ENCODE data around the gene SLC29A1. TPM values are rescaled to one million over a fixed set of nuclear protein-coding genes. Genes with fewer than 3 reads are reported as not detected.

SLC29A1 gene
- total RNA-seq, 1 donor from 2014 or later = 36.1 TPM

DNA sequence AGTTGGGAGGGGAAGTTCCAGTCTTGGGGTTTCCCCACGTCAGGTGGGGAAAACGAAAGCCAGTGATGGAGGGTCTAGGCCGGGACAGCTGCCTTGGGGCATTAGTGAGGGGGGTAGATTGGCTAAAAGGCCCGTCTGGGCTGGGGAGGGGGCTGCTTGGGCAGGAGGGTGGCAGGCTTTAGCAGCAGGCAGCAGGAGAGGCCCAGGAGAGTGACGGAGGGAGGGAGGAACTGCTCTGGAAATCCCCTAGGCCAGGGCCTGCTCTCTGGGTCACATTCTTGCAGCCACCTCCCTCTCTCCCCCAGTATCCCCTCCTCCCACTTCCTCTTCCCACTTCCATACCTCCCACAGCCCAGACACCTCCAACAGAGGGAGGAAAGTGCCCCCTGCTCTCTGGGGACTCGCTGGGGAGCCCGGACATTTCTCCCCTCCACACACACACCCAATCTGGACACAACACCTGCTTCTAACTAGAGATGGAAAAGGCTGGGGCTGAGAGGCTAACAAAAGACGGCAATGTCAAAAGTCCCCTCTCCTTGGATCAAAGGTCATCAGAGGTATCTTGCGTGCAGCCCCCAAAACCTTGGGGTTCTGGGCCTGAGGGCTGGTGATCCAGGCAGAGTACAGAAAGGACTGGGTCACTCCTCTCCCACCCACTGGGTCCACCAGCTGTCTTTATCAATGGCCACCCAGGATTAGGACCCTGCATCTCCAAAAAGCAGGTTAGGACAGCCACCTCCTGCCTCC lies 40.1 kb downstream of the SLC29A1 start:
- Histone ChIP-seq H3K36me3 (ENCODE audit: control insufficient read depth, insufficient read depth, low read length) (no peaks in the 10 kb centered on the region), H3K27me3 (ENCODE audit: control insufficient read depth, insufficient read depth, low read length) (peaks cover 5% of the 10 kb centered on the region), H3K4me3 (ENCODE audit: low read depth, low read length) (peak overlapping the region; percentile 70)
- no peak for DNase-seq (ENCODE audit: low read depth)
- TF ChIP-seq, protein P1, sequence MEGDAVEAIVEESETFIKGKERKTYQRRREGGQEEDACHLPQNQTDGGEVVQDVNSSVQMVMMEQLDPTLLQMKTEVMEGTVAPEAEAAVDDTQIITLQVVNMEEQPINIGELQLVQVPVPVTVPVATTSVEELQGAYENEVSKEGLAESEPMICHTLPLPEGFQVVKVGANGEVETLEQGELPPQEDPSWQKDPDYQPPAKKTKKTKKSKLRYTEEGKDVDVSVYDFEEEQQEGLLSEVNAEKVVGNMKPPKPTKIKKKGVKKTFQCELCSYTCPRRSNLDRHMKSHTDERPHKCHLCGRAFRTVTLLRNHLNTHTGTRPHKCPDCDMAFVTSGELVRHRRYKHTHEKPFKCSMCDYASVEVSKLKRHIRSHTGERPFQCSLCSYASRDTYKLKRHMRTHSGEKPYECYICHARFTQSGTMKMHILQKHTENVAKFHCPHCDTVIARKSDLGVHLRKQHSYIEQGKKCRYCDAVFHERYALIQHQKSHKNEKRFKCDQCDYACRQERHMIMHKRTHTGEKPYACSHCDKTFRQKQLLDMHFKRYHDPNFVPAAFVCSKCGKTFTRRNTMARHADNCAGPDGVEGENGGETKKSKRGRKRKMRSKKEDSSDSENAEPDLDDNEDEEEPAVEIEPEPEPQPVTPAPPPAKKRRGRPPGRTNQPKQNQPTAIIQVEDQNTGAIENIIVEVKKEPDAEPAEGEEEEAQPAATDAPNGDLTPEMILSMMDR (IDR thresholded peaks at IDR 0.05; ENCODE audit: insufficient read depth, low read length, poor library complexity, severe bottlenecking) = no peak

DNA sequence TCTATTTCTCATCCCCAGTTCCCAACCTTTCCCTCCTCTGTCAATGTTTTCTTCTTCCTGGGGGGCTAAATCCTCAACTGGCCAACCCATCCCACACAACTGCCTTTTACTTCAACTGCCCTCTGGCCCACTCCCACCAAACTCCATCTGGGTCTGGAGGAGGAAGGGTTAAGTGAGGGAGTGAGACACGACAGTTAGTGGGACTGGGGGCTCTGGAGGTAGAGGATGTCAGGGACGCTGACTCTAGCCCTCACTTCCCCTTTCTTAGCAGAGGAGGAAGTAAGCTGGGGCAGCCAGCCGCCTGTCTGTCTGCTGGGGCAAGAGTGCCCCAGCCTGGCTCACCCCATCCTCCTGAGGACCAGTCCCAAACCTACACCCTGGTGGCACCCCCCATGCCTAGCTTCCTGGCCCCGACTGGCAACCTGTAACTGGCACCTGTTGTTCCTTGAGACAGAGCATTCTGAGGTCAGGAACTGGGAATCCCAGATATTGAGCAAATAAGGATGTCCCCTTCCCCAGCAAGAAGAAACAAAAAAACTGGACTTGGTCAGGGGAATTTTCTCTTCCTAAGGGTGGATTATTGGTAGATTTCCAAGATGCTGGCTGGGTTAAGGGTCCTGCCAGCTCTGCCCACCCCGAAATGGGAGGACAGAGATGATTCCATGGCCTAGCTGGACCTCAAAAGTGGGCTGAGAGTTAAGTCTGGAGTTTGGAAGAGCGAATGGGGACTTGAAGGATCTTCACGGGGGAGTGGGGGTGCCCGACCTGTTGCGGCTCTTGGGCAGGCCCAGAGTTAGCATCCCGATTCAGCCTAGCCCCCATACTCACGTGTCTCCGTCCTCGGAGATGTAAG lies 41.0 kb downstream of the SLC29A1 start:
- TF ChIP-seq, protein P1 (IDR thresholded peaks at IDR 0.05; ENCODE audit: insufficient read depth, low read length, poor library complexity, severe bottlenecking) = no peak
- H3K36me3 ChIP-seq (ENCODE audit: control insufficient read depth, insufficient read depth, low read length) = no peaks in the 10 kb centered on the region
- no peak for DNase-seq (ENCODE audit: low read depth)
- H3K4me3 ChIP-seq (ENCODE audit: low read depth, low read length) = peak overlapping the region; percentile 70
- H3K27me3 ChIP-seq (ENCODE audit: control insufficient read depth, insufficient read depth, low read length) = peaks cover 14% of the 10 kb centered on the region

DNA sequence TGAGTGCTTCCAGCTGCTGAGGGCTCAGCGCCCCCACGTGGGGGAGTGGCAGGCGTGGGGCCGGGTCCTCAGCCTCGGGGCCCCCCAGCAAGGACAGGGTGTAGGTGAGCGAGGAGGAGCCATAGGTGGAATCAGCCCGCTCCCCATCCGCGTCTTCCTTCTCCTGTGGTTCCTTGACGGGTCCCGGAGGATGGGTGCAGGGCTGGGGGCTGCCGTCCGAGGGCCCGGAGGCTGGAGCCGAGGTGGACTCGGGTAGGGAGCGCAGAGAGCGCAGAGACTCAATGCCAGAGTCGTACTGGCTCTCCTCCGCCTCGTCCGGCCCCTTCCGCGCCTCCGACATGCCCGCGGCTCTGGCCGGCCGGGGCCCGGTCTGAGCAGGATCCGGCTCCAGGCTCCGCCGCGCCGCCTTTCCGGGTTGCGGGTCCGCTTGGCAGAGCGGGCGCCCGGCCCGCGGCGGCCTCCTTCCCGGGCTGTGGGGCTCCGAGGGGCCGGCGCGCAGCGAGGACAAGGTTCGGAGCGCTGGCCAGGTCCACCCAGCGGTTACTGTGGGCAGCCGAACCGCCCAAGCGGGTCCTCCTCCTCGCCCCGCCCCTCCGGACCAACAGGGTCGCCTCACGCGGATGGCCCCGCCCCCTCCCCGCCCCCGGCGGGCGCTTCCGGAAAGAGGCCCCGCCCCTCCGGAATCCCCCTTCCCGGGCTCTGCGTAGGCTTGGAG lies 41.8 kb downstream of the SLC29A1 start, which contains the start of gene NFKBIE:
NFKBIE (minus strand) TSS at position 545 of the 715 bp plus-strand sequence; CDS start at position 340, 205 bp downstream.
- H3K36me3 ChIP-seq (ENCODE audit: control insufficient read depth, insufficient read depth, low read length) = no peaks in the 10 kb centered on the region
- TF ChIP-seq, protein P1 (IDR thresholded peaks at IDR 0.05; ENCODE audit: insufficient read depth, low read length, poor library complexity, severe bottlenecking) = peak; percentile 31
- DNase-seq (ENCODE audit: low read depth) = peak; percentile 74

DNA sequence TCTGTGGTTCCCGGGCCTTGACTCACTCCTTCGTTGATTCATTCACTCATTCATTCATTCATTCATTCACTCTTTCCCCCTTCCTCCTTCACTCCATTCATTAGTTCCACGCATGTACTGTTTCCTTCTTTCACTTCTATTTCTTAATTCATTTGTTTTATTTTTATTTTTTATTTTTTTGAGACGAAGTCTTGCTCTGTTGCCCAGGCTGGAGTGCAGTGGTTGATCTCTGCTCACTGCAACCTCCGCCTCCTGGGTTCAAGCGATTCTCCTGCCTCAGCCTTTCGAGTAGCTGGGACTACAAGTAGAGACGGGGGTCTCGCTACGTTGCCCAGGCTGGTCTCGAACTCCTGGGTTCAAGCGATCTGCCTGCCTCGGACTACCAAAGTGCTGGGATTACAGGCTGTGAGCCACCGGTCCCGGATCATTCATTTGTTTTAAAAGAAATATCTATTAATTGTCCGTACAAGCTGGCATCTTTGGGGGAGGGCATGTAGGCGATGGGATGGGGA lies 42.4 kb downstream of the SLC29A1 start:
- no peaks in the 10 kb centered on the region for H3K36me3 ChIP-seq (ENCODE audit: control insufficient read depth, insufficient read depth, low read length)
- peaks cover 23% of the 10 kb centered on the region for H3K27me3 ChIP-seq (ENCODE audit: control insufficient read depth, insufficient read depth, low read length)
- DNase-seq (ENCODE audit: low read depth) = no peak
- TF ChIP-seq, protein P1 (IDR thresholded peaks at IDR 0.05; ENCODE audit: insufficient read depth, low read length, poor library complexity, severe bottlenecking) = no peak
- no peak overlapping the region for H3K4me3 ChIP-seq (ENCODE audit: low read depth, low read length)

More for the DNA sequence above, 41.8 kb downstream of the SLC29A1 start, which contains the start of gene NFKBIE:
- H3K27me3 ChIP-seq (ENCODE audit: control insufficient read depth, insufficient read depth, low read length) = peaks cover 21% of the 10 kb centered on the region
- peak within 1 kb of the TSS; percentile 70 for H3K4me3 ChIP-seq (ENCODE audit: low read depth, low read length)

DNA sequence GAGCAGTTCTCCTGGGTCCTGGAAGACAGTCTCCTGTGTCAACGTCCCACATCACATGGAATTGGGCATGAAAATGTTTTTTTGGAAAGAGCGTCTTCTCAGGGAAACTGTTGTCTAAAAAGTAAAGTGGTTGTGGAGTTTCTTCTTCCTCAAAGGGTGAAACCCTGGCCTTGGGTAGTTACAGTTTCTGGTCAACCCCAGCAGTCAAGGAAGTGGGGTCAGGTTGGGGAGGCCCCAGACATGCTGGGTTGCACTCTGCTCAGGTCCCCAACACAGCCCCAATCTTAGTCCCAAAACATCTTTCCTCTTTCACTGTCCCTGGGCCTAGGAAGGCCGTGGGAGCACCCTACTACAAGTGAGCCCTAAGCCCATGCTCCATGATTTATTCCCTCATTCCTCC lies 43.0 kb downstream of the SLC29A1 start:
- DNase-seq (ENCODE audit: low read depth) = no peak
- Histone ChIP-seq H3K36me3 (ENCODE audit: control insufficient read depth, insufficient read depth, low read length) (no peaks in the 10 kb centered on the region), H3K27me3 (ENCODE audit: control insufficient read depth, insufficient read depth, low read length) (peaks cover 28% of the 10 kb centered on the region), H3K4me3 (ENCODE audit: low read depth, low read length) (no peak overlapping the region)
- TF ChIP-seq, protein P1 (IDR thresholded peaks at IDR 0.05; ENCODE audit: insufficient read depth, low read length, poor library complexity, severe bottlenecking) = no peak
